K562 (cell line): ENCODE measurements around the gene AMH. TPM values are rescaled to one million over a fixed set of nuclear protein-coding genes. Genes with fewer than 3 reads are reported as not detected.

Source experiments
- BMI1 ChIP-seq: fragments of 150-350 bp; IDR thresholded peaks from 2 replicates; pipeline ENCODE4 v1.6.1; 2014; ENCODE audit warnings: low read length
- CBX1 ChIP-seq: sonication (generic); IDR thresholded peaks from 2 replicates; pipeline ENCODE4 v1.6.1; 2016; ENCODE audit warnings: antibody characterized with exemption, low read depth, mild to moderate bottlenecking
- E2F3 ChIP-seq: fragments of 250-450 bp; sonication (Bioruptor Pico); IDR thresholded peaks from 2 replicates; pipeline ENCODE4 v1.4.0; 2020; ENCODE audit warnings: mild to moderate bottlenecking
- EP300 ChIP-seq: IDR thresholded peaks from 2 replicates; pipeline ENCODE4 v1.6.1; 2012; ENCODE audit warnings: low read length, improper control_type of control experiment
- FOXJ2 ChIP-seq: fragments of 200-800 bp; sonication (Bioruptor generic); IDR thresholded peaks from 2 replicates; pipeline ENCODE4 v1.6.1; 2016; ENCODE audit warnings: missing genetic modification characterization, missing compliant biosample characterization
- HDAC2 ChIP-seq: fragments of 450-650 bp; IDR thresholded peaks from 2 replicates; pipeline ENCODE4 v1.6.1; 2016; ENCODE audit warnings: mild to moderate bottlenecking
- MEF2D ChIP-seq: conservative IDR thresholded peaks from 2 replicates; pipeline ENCODE4 v1.6.1; 2016; ENCODE audit warnings: low read depth, missing genetic modification characterization, missing compliant biosample characterization
- NR1H2 ChIP-seq: sonication (generic); formaldehyde crosslinking; IDR thresholded peaks from 2 replicates; pipeline ENCODE4 v1.4.0; 2020; ENCODE audit warnings: mild to moderate bottlenecking, missing genetic modification reagents
- PHF20 ChIP-seq: fragments of 450-650 bp; IDR thresholded peaks from 2 replicates; pipeline ENCODE4 v1.6.1; 2018; ENCODE audit not compliant: partially characterized antibody
- POU5F1 ChIP-seq: fragments of 150-350 bp; IDR thresholded peaks from 2 replicates; pipeline ENCODE4 v1.6.1; 2014; ENCODE audit warnings: borderline replicate concordance, low read length, low read depth, mild to moderate bottlenecking; ENCODE audit not compliant: partially characterized antibody
- SREBF1 ChIP-seq: fragments of 150-350 bp; IDR thresholded peaks from 2 replicates; pipeline ENCODE4 v1.6.1; 2014; ENCODE audit warnings: antibody characterized with exemption, low read depth, low read length, borderline replicate concordance
- YY1 ChIP-seq, 3 experiments: IDR thresholded peaks; 2 replicates each; pipeline ENCODE4 v1.6.1; 2011; ENCODE audit warnings: low read length in 2 of 3, mild to moderate bottlenecking in 2 of 3, moderate library complexity in 2 of 3, borderline replicate concordance in 1 of 3, control low read depth in 1 of 3, low read depth in 1 of 3; ENCODE audit not compliant: insufficient read depth in 3 of 3, insufficient replicate concordance in 2 of 3, control insufficient read depth in 1 of 3, insufficient read length in 1 of 3; ENCODE audit errors: extremely low read depth in 1 of 3
- ZNF444 ChIP-seq: fragments of 250-450 bp; sonication (Bioruptor Pico); IDR thresholded peaks from 2 replicates; pipeline ENCODE4 v1.4.0; 2020; ENCODE audit warnings: mild to moderate bottlenecking, moderate library complexity
- ZSCAN32 ChIP-seq: fragments of 450-650 bp; formaldehyde crosslinking; IDR thresholded peaks from 2 replicates; pipeline ENCODE4 v1.4.0; 2020; ENCODE audit warnings: mild to moderate bottlenecking, moderate library complexity
- polyA plus RNA-seq, 8 experiments: library from polyadenylated mRNA; depleted of rRNA in 4 of 8; stranded (reverse) in 5 of 8; unstranded in 3 of 8; fragments of >200 nt; fragmentation: Nextera tagmentation in 2 of 8; fragmentation: Illumina TruSeq in 1 of 8; extraction: Ambion mirVana in 2 of 8; extraction: Trizol in 1 of 8; gene quantifications; 2 replicates each; pipeline versions ENCODE4 v1.2.1 to v1.2.3, GENCODE V29; 2011 to 2014; ENCODE audit warnings: inconsistent platforms in 1 of 8, missing spikeins in 1 of 8
- total RNA-seq, 7 experiments: library from RNA; depleted of rRNA in 6 of 7; stranded (reverse); fragments of >200 nt in 6 of 7; fragmentation: Illumina TruSeq in 2 of 7; extraction: Trizol in 2 of 7; gene quantifications; 2 replicates each; pipeline versions ENCODE4 v1.2.1 to v1.2.3, GENCODE V29; 2011 to 2021; ENCODE audit warnings: low replicate concordance in 1 of 7
- TF ChIP-seq, protein P1 (sequence below), 2 experiments: fragments of 450-650 bp; IDR thresholded peaks; 2 replicates each; pipeline ENCODE4 v1.6.1; 2016; ENCODE audit warnings: mild to moderate bottlenecking in 2 of 2, borderline replicate concordance in 1 of 2, low read depth in 1 of 2, moderate library complexity in 1 of 2
- TF ChIP-seq, protein P2 (sequence below): fragments of 450-650 bp; IDR thresholded peaks from 2 replicates; pipeline ENCODE4 v1.7.1; 2018; ENCODE audit warnings: mild to moderate bottlenecking, low read depth; ENCODE audit not compliant: partially characterized antibody

AMH gene
- total and polyA plus RNA-seq, 9 of the 15 experiments (the other 6 are each of a cell fraction or from before 2014, with no cell fraction given), result 0.29 to 27.4 (median 2.6) TPM; not detected in 2

DNA sequence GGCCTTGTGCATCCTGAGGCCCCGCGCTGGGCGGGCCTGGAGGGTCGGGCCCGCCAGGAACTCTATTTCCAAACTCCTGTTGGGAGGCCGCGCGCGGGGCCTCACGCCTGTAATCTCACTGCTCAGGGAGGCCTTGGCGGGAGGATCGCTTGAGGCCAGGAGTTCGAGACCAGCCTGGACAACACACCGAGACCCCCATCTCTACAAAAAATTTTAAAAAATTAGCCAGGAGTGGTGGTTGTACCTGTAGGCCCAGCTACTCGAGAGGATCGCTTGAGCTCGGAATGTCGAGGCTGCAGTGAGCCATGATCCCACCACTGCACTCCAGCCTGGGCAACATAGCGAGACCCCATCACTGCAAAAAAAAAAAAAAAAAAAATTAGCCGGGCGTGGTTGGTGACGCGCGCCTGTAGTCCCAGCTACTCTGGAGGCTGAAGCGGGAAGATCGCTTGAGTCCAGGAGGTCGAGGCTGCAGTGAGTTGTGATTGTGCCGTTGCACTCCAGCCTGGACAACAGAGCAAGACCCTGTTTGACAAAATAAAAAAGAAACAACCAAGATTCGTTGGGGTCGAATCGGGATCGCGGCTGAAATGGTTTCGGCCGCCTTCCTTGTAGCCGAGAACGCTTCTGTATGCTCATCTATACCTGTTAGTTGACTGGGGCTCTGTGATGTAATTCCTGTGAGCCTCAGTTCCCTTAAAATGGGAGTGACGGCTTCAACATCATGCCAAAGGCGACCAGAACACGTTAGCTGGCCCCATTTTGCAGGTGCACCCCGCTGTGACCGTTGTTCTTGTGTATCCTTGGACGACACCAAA, 11.9 kb upstream of the AMH start (continued):
- peak; percentile 56; the same call in 1 of the 2 replicates for TF ChIP-seq HDAC2
- no peak for TF ChIP-seq SREBF1
- no peak for TF ChIP-seq POU5F1
- TF ChIP-seq, protein P1, sequence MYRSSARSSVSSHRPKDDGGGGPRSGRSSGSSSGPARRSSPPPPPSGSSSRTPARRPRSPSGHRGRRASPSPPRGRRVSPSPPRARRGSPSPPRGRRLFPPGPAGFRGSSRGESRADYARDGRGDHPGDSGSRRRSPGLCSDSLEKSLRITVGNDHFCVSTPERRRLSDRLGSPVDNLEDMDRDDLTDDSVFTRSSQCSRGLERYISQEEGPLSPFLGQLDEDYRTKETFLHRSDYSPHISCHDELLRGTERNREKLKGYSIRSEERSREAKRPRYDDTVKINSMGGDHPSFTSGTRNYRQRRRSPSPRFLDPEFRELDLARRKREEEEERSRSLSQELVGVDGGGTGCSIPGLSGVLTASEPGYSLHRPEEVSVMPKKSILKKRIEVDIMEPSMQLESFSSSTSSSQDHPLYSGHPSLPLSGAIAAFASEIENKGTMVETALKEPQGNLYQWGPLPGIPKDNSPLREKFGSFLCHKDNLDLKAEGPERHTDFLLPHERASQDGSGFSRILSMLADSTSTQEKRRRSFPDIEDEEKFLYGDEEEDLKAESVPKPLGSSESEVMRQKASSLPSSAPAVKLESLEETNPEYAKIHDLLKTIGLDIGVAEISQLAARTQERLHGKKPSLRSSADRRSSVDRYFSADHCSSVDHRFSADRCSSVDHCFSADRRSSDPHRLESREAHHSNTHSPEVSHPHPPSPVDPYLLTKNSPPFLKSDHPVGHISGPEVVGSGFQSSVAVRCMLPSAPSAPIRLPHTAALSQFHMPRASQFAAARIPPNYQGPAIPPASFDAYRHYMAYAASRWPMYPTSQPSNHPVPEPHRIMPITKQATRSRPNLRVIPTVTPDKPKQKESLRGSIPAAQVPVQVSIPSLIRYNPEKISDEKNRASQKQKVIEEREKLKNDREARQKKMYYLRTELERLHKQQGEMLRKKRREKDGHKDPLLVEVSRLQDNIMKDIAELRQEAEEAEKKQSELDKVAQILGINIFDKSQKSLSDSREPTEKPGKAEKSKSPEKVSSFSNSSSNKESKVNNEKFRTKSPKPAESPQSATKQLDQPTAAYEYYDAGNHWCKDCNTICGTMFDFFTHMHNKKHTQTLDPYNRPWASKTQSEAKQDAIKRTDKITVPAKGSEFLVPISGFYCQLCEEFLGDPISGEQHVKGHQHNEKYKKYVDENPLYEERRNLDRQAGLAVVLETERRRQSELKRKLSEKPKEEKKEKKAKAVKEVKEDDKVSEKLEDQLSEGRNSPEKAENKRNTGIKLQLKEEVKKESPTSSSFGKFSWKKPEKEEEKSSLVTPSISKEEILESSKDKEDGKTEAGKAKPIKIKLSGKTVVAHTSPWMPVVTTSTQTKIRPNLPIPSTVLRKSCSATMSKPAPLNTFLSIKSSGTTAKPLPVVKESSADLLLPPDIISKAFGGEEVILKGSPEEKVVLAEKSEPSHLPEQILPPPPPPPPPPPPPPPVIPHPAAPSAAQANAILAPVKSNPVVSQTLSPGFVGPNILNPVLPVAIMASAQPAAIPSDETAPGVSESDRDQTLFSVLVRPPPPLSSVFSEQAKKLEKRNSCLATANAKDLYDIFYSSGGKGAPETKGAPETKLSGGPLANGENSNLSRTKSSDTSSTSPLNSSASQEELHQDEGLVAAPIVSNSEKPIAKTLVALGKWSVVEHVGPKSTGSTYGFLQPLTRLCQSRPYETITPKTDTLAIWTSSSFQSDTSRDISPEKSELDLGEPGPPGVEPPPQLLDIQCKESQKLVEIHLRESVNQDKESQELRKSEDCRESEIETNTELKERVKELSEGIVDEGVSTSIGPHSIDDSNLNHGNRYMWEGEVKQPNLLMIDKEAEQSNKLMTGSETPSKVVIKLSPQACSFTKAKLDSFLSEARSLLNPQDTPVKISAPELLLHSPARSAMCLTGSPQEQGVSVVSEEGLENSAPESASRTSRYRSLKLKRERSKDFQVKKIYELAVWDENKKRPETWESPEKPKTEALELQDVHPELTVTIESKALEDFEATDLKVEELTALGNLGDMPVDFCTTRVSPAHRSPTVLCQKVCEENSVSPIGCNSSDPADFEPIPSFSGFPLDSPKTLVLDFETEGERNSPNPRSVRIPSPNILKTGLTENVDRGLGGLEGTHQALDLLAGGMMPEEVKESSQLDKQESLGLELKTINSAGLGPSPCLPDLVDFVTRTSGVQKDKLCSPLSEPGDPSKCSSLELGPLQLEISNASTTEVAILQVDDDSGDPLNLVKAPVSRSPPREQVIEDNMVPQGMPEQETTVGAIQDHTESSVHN (IDR thresholded peaks at IDR 0.05; ENCODE audit: borderline replicate concordance in 1 of 2, low read depth in 1 of 2), result no peak
- TF ChIP-seq E2F3 (CRISPR knock-in tag), result no peak
- TF ChIP-seq ZNF444 (CRISPR knock-in tag), result no peak
- no peak for TF ChIP-seq ZSCAN32 (CRISPR knock-in tag)
- TF ChIP-seq CBX1, result peak; percentile 74; the same call in 1 of the 2 replicates
- no peak for TF ChIP-seq BMI1
- TF ChIP-seq YY1 (IDR thresholded peaks at IDR 0.05; ENCODE audit: borderline replicate concordance in 1 of 3, control insufficient read depth in 1 of 3, extremely low read depth in 1 of 3, insufficient read depth in 3 of 3, insufficient read length in 1 of 3, insufficient replicate concordance in 2 of 3, low read depth in 1 of 3, low read length in 2 of 3), result peak in 1 of 3 experiments; percentile 19
- no peak for TF ChIP-seq MEF2D
- TF ChIP-seq NR1H2, result 0 out of 2 replicates have a peak, but pooled peaks have one; percentile 68
- TF ChIP-seq, protein P2, sequence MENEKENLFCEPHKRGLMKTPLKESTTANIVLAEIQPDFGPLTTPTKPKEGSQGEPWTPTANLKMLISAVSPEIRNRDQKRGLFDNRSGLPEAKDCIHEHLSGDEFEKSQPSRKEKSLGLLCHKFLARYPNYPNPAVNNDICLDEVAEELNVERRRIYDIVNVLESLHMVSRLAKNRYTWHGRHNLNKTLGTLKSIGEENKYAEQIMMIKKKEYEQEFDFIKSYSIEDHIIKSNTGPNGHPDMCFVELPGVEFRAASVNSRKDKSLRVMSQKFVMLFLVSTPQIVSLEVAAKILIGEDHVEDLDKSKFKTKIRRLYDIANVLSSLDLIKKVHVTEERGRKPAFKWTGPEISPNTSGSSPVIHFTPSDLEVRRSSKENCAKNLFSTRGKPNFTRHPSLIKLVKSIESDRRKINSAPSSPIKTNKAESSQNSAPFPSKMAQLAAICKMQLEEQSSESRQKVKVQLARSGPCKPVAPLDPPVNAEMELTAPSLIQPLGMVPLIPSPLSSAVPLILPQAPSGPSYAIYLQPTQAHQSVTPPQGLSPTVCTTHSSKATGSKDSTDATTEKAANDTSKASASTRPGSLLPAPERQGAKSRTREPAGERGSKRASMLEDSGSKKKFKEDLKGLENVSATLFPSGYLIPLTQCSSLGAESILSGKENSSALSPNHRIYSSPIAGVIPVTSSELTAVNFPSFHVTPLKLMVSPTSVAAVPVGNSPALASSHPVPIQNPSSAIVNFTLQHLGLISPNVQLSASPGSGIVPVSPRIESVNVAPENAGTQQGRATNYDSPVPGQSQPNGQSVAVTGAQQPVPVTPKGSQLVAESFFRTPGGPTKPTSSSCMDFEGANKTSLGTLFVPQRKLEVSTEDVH, result no peak
- no peak for TF ChIP-seq FOXJ2 (tag)
- no peak for TF ChIP-seq EP300
- TF ChIP-seq PHF20, result peak; percentile 41
